ENCODE results near the gene SMYD3.

Gene SMYD3

DNA sequence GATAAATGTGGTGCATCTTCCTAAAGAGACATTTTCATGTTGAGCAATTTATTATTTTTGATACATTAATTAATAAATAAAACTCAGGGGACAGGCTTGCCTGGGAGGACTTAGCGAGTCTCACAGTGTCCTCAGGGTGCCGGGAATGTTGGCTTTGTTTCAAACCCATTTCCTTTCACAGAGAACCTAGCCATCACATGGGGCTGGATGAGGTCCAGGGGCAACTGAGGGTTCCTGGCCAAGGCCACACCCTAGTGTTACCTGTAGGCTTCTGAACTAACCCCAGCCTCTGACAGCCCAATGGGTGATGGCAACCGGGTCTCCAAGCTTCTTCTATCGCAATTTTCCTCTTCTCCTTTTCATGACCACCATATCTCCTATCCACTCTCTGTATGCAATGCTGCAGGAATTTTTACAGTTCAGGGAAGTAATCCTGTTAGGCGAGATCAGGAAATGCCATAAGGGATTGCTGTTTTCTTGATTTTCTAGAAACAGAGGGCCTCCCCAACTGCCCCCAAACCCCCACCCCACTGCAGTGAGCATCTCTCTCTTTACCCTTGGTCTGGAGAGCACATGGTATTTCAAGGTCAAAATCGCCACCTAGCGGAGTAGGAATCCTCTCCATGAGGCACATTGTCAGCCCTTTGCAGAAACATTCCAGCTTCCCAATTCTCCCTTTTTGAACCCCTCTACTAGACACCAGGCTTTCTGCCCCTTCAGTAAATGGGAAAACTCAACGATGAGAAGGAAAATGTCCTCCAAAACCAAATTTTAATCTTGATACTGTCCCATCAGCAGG lies 22.1 kb upstream of the SMYD3 start:
- Histone ChIP-seq H3K4me3 (no peak overlapping the region), H3K27ac (no peak overlapping the region)
- DNase-seq (ENCODE audit: low spot score), result no peak
- TF ChIP-seq, protein P1, sequence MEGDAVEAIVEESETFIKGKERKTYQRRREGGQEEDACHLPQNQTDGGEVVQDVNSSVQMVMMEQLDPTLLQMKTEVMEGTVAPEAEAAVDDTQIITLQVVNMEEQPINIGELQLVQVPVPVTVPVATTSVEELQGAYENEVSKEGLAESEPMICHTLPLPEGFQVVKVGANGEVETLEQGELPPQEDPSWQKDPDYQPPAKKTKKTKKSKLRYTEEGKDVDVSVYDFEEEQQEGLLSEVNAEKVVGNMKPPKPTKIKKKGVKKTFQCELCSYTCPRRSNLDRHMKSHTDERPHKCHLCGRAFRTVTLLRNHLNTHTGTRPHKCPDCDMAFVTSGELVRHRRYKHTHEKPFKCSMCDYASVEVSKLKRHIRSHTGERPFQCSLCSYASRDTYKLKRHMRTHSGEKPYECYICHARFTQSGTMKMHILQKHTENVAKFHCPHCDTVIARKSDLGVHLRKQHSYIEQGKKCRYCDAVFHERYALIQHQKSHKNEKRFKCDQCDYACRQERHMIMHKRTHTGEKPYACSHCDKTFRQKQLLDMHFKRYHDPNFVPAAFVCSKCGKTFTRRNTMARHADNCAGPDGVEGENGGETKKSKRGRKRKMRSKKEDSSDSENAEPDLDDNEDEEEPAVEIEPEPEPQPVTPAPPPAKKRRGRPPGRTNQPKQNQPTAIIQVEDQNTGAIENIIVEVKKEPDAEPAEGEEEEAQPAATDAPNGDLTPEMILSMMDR (IDR thresholded peaks at IDR 0.05), result no peak

DNA sequence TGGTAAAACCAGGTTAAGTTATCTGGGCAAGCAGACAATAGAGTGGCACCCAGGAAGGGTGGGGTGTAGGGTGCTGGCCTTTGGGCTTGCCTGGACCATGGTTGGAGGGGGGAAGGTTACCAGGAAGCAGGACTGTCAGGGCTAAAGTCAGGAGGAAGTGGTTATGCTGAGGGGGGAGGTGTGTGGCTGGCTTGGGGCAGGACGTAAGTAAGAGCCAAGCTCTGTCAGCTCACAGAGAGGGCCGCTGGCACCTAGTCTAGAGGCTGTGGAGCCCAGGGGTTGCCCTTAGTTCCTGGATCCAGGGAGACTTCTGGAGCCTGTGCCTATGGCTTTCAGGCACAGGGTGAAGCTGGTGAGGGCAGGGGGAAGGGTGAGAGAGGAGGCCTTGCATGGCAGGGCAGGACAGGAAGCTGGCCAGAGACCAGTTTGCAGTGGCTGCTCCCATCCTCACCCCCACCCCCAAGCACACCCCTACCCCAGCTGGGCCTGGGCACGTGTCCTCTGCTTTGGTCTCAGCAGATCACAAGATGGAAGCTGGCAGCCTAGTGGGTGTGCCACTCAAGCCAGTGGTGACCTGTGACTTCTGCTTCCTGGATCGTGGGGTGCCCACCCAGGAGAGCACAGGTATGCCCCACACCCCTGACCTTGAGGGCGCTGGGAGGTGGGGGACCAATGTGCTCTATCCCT lies 20.5 kb upstream of the SMYD3 start:
- TF ChIP-seq, protein P1 (IDR thresholded peaks at IDR 0.05), result no peak
- Histone ChIP-seq H3K27ac (no peak overlapping the region), H3K4me3 (no peak overlapping the region)
- no peak for DNase-seq (ENCODE audit: low spot score)

DNA sequence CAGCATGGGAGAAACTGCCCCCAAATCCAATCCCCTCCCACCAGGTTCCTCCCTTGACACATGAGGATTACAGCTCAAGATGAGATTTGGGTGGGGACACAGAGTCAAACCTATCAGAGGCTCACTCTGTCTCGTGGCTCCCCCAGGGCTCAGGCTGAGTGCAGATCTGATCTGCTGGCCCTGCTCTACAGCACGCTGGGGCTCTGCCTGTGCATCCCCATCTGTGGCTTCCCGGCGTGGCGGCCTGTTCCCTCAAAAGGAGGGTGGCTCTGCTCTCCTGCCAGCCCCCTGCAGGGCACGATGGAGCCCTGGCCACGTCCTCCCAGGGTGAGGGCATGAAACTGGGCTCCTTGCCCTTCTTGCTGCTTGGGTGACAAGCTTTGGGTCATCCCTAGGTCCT lies 19.8 kb upstream of the SMYD3 start:
- TF ChIP-seq, protein P1 (IDR thresholded peaks at IDR 0.05), result no peak
- Histone ChIP-seq H3K4me3 (no peak overlapping the region), H3K27ac (no peak overlapping the region)
- DNase-seq (ENCODE audit: low spot score), result no peak

DNA sequence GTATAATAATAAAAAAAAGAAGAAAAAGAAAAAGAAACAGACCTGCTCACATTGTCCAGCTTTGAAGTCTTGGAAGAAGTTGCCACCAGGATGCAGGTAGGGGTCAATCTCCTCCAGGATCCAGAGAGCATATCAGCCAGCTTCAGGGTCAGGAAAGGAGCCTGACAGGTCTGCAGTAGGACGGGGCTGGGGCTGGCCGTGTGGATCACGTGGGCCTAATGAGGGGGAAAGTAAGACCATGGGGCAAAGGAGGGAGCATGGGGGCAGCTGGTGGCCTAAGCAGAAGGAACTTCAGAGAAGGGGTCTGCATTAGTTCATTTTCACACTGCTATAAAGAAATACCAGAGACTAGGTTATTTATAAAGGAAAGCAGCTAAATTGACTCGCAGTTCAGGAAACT lies 19.3 kb upstream of the SMYD3 start:
- Histone ChIP-seq H3K4me3 (no peak overlapping the region), H3K27ac (no peak overlapping the region)
- TF ChIP-seq, protein P1 (IDR thresholded peaks at IDR 0.05), result no peak
- no peak for DNase-seq (ENCODE audit: low spot score)

DNA sequence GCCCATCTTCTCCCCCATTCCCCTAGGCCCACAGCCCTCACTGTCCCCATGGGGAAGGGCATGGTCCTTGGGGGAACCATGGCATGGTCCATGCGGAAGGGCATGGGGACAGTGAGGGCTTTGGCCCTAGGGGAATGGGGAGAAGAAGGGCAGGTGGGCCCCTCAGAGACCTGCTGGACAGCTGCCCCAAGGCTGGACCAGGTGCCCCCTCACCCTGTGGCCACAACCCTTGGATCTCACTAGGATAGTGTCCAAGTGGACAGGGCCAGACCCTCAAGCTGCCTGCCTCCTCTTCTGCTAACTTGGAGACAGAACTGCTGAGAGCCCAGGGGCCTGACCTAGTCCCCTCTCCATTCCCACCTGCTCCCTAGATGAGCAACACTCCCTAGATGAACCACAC lies 12.4 kb upstream of the SMYD3 start:
- TF ChIP-seq, protein P1 (IDR thresholded peaks at IDR 0.05), result no peak
- no peak for DNase-seq (ENCODE audit: low spot score)
- Histone ChIP-seq H3K27ac (no peak overlapping the region), H3K4me3 (no peak overlapping the region)

DNA sequence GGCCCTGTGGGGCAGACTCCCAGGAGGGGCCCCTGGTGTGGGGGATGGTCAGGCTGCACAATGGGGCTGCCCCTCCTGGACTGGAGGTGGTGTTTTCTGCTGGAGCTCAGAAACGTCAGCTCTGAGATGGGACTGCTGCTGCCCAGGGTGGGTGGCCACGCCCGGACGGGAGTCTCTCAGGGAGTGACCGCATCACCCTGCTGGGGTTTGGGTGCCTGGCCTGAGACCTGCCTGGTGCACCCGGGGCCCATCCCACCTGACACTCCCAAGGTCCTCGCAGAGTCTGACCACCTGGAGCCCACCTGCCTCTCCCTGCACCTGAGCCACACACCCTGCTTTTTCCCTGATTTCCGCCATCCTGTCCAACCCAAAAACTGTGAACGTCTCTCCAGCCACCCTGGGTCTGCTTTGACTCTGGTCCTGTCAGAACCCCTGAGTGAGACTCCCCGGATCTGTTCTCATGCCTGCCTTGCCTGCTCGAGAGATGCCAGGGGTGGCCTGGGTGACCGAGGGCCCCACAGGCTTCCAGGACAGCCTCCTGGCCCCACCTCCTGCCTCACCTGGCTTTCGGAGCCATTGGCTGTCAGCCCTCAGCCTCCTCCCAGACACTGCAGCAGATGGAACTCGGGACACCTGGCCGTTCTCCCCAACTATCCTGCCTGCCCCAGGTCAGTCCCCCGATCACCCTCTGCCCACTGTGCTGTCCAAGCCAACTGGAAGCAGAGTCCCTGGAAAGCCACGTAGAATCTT lies 11.6 kb upstream of the SMYD3 start:
- Histone ChIP-seq H3K4me3 (no peak overlapping the region), H3K27ac (no peak overlapping the region)
- TF ChIP-seq, protein P1 (IDR thresholded peaks at IDR 0.05), result no peak
- DNase-seq (ENCODE audit: low spot score), result no peak

Measured in coronary artery (tissue), 2 donors.